ENCODE measurements around the gene CAMKMT.

- no peak for TF ChIP-seq POLR2A (IDR thresholded peaks at IDR 0.05)
- TF ChIP-seq, protein P1, sequence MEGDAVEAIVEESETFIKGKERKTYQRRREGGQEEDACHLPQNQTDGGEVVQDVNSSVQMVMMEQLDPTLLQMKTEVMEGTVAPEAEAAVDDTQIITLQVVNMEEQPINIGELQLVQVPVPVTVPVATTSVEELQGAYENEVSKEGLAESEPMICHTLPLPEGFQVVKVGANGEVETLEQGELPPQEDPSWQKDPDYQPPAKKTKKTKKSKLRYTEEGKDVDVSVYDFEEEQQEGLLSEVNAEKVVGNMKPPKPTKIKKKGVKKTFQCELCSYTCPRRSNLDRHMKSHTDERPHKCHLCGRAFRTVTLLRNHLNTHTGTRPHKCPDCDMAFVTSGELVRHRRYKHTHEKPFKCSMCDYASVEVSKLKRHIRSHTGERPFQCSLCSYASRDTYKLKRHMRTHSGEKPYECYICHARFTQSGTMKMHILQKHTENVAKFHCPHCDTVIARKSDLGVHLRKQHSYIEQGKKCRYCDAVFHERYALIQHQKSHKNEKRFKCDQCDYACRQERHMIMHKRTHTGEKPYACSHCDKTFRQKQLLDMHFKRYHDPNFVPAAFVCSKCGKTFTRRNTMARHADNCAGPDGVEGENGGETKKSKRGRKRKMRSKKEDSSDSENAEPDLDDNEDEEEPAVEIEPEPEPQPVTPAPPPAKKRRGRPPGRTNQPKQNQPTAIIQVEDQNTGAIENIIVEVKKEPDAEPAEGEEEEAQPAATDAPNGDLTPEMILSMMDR (IDR thresholded peaks at IDR 0.05): no peak
These were observed 390.2 kb downstream of the CAMKMT start for GRCh38 chr2:44751754-44752479.

Measured in transverse colon (tissue), 3 donors.